HEK293 (cell line): ENCODE data around the gene MLN.

ENCODE experiments used
- AEBP2 ChIP-seq: fragments of 450-650 bp; formaldehyde crosslinking; IDR thresholded peaks from 2 replicates; pipeline ENCODE4 v1.5.1; 2016; ENCODE audit warnings: missing biosample characterization, missing genetic modification characterization, borderline replicate concordance
- GFI1B ChIP-seq: fragments of 450-650 bp; formaldehyde crosslinking; IDR thresholded peaks from 2 replicates; pipeline ENCODE4 v1.5.1; 2016; ENCODE audit warnings: missing biosample characterization, missing genetic modification characterization
- HIC1 ChIP-seq: fragments of 450-650 bp; formaldehyde crosslinking; IDR thresholded peaks from 2 replicates; pipeline ENCODE4 v1.5.1; 2016; ENCODE audit warnings: missing biosample characterization, missing genetic modification characterization
- HOXC10 ChIP-seq: sonication (generic); formaldehyde crosslinking; IDR thresholded peaks from 2 replicates; pipeline ENCODE4 v1.8.1; 2023; ENCODE audit warnings: mild to moderate bottlenecking, missing genetic modification reagents
- KLF9 ChIP-seq: fragments of 450-650 bp; formaldehyde crosslinking; IDR thresholded peaks from 2 replicates; pipeline ENCODE4 v1.5.1; 2016; ENCODE audit warnings: missing biosample characterization, missing genetic modification characterization, low read depth
- PBX3 ChIP-seq: sonication (generic); formaldehyde crosslinking; IDR thresholded peaks from 2 replicates; pipeline ENCODE4 v1.8.1; 2022; ENCODE audit warnings: mild to moderate bottlenecking, moderate library complexity, missing genetic modification reagents
- PRDM4 ChIP-seq: fragments of 450-650 bp; formaldehyde crosslinking; IDR thresholded peaks from 2 replicates; pipeline ENCODE4 v1.5.1; 2017; ENCODE audit warnings: missing biosample characterization, missing genetic modification characterization
- RBAK ChIP-seq: fragments of 450-650 bp; formaldehyde crosslinking; IDR thresholded peaks from 2 replicates; pipeline ENCODE4 v1.5.1; 2016; ENCODE audit warnings: missing biosample characterization, missing genetic modification characterization
- SP7 ChIP-seq: fragments of 450-650 bp; formaldehyde crosslinking; IDR thresholded peaks from 2 replicates; pipeline ENCODE4 v1.5.1; 2016; ENCODE audit warnings: missing biosample characterization, missing genetic modification characterization
- YY1 ChIP-seq: fragments of 450-650 bp; formaldehyde crosslinking; IDR thresholded peaks from 2 replicates; pipeline ENCODE4 v1.5.1; 2018; ENCODE audit warnings: missing biosample characterization, missing genetic modification characterization
- ZBTB1 ChIP-seq: fragments of 450-650 bp; formaldehyde crosslinking; IDR thresholded peaks from 2 replicates; pipeline ENCODE4 v1.5.1; 2016; ENCODE audit warnings: missing biosample characterization, missing genetic modification characterization
- ZBTB20 ChIP-seq: fragments of 450-650 bp; formaldehyde crosslinking; IDR thresholded peaks from 2 replicates; pipeline ENCODE4 v1.5.1; 2016; ENCODE audit warnings: missing biosample characterization, missing genetic modification characterization
- ZBTB6 ChIP-seq: fragments of 450-650 bp; formaldehyde crosslinking; IDR thresholded peaks from 2 replicates; pipeline ENCODE4 v1.5.1; 2017; ENCODE audit warnings: missing biosample characterization, missing genetic modification characterization
- ZBTB8A ChIP-seq: fragments of 450-650 bp; formaldehyde crosslinking; IDR thresholded peaks from 2 replicates; pipeline ENCODE4 v1.5.1; 2016; ENCODE audit warnings: missing biosample characterization, missing genetic modification characterization
- ZIC2 ChIP-seq: fragments of 450-650 bp; formaldehyde crosslinking; IDR thresholded peaks from 2 replicates; pipeline ENCODE4 v1.5.1; 2016; ENCODE audit warnings: missing biosample characterization, missing genetic modification characterization
- ZNF133 ChIP-seq: fragments of 450-650 bp; formaldehyde crosslinking; IDR thresholded peaks from 2 replicates; pipeline ENCODE4 v1.5.1; 2016; ENCODE audit warnings: missing biosample characterization, missing genetic modification characterization
- ZNF184 ChIP-seq: fragments of 450-650 bp; IDR thresholded peaks from 2 replicates; pipeline ENCODE4 v1.5.1; 2018; ENCODE audit warnings: missing biosample characterization, mild to moderate bottlenecking, missing genetic modification characterization
- ZNF239 ChIP-seq: fragments of 450-650 bp; formaldehyde crosslinking; IDR thresholded peaks from 2 replicates; pipeline ENCODE4 v1.5.1; 2016; ENCODE audit warnings: missing biosample characterization, missing genetic modification characterization
- ZNF48 ChIP-seq: fragments of 450-650 bp; formaldehyde crosslinking; IDR thresholded peaks from 2 replicates; pipeline ENCODE4 v1.5.1; 2016; ENCODE audit warnings: missing biosample characterization, missing genetic modification characterization
- ZNF544 ChIP-seq: fragments of 450-650 bp; formaldehyde crosslinking; IDR thresholded peaks from 2 replicates; pipeline ENCODE4 v1.5.0; 2017; ENCODE audit warnings: missing biosample characterization, missing genetic modification characterization
- ZNF549 ChIP-seq: fragments of 450-650 bp; IDR thresholded peaks from 2 replicates; pipeline ENCODE4 v1.5.1; 2018; ENCODE audit warnings: missing biosample characterization, missing genetic modification characterization, mild to moderate bottlenecking, inconsistent platforms, moderate library complexity
- ZNF555 ChIP-seq: fragments of 450-650 bp; formaldehyde crosslinking; conservative IDR thresholded peaks from 2 replicates; pipeline ENCODE4 v1.5.1; 2017; ENCODE audit warnings: missing biosample characterization, mild to moderate bottlenecking, missing genetic modification characterization, inconsistent platforms
- ZNF560 ChIP-seq: fragments of 450-650 bp; formaldehyde crosslinking; IDR thresholded peaks from 2 replicates; pipeline ENCODE4 v1.5.1; 2017; ENCODE audit warnings: missing biosample characterization, missing genetic modification characterization, borderline replicate concordance
- ZNF580 ChIP-seq: fragments of 450-650 bp; formaldehyde crosslinking; IDR thresholded peaks from 2 replicates; pipeline ENCODE4 v1.5.1; 2016; ENCODE audit warnings: missing biosample characterization, missing genetic modification characterization
- ZNF623 ChIP-seq: fragments of 450-650 bp; formaldehyde crosslinking; IDR thresholded peaks from 2 replicates; pipeline ENCODE4 v1.5.1; 2016; ENCODE audit warnings: missing biosample characterization, missing genetic modification characterization
- ZNF654 ChIP-seq: fragments of 450-650 bp; formaldehyde crosslinking; IDR thresholded peaks from 2 replicates; pipeline ENCODE4 v1.5.1; 2016; ENCODE audit warnings: low read depth, missing biosample characterization, missing genetic modification characterization
- ZNF707 ChIP-seq: fragments of 450-650 bp; formaldehyde crosslinking; IDR thresholded peaks from 2 replicates; pipeline ENCODE4 v1.5.1; 2016; ENCODE audit warnings: missing biosample characterization, missing genetic modification characterization
- ZNF777 ChIP-seq: fragments of 450-650 bp; formaldehyde crosslinking; IDR thresholded peaks from 2 replicates; pipeline ENCODE4 v1.5.1; 2017; ENCODE audit warnings: missing biosample characterization, missing genetic modification characterization, borderline replicate concordance
- ZNF837 ChIP-seq: fragments of 450-650 bp; formaldehyde crosslinking; IDR thresholded peaks from 2 replicates; pipeline ENCODE4 v1.5.1; 2016; ENCODE audit warnings: missing biosample characterization, missing genetic modification characterization
- ZSCAN23 ChIP-seq: fragments of 450-650 bp; formaldehyde crosslinking; IDR thresholded peaks from 2 replicates; pipeline ENCODE4 v1.5.1; 2016; ENCODE audit warnings: missing biosample characterization, missing genetic modification characterization
- ZSCAN5A ChIP-seq: fragments of 450-650 bp; formaldehyde crosslinking; IDR thresholded peaks from 2 replicates; pipeline ENCODE4 v1.5.1; 2016; ENCODE audit warnings: missing biosample characterization, missing genetic modification characterization

MLN gene

GRCh38 chr6:33840048-33840926, 36.5 kb upstream of the MLN start (continued):
- TF ChIP-seq ZBTB20 (tag by site-specific recombination), result no peak
- no peak for TF ChIP-seq ZNF707 (tag by site-specific recombination)
- no peak for TF ChIP-seq GFI1B
- no peak for TF ChIP-seq PRDM4 (tag by site-specific recombination)
- TF ChIP-seq ZBTB8A (tag by site-specific recombination), result peak; percentile 58
- TF ChIP-seq ZBTB1 (tag by site-specific recombination), result no peak
- TF ChIP-seq ZNF133, result no peak
- TF ChIP-seq HIC1, result peak; percentile 82
- TF ChIP-seq SP7 (tag by site-specific recombination), result peak; percentile 92
- TF ChIP-seq YY1, result no peak
- TF ChIP-seq RBAK (tag by site-specific recombination), result no peak
- TF ChIP-seq PBX3 (CRISPR knock-in tag), result no peak
- no peak for TF ChIP-seq ZSCAN5A (tag by site-specific recombination)
- TF ChIP-seq KLF9 (tag by site-specific recombination), result no peak
- no peak for TF ChIP-seq ZNF560 (tag by site-specific recombination)
- peak; percentile 84; the same call in 1 of the 2 replicates for TF ChIP-seq ZNF184 (tag by site-specific recombination)
- no peak for TF ChIP-seq ZNF549 (tag by site-specific recombination)
- no peak for TF ChIP-seq ZNF580 (tag by site-specific recombination)
- TF ChIP-seq ZNF48 (tag by site-specific recombination), result no peak
- no peak for TF ChIP-seq ZNF654 (tag by site-specific recombination)
- TF ChIP-seq ZSCAN23 (tag by site-specific recombination), result peak; percentile 59; the same call in 1 of the 2 replicates
- no peak for TF ChIP-seq ZNF544
- no peak for TF ChIP-seq HOXC10 (CRISPR knock-in tag)
- TF ChIP-seq ZNF777 (tag by site-specific recombination), result no peak
- no peak; the same call in 1 of the 2 replicates for TF ChIP-seq ZNF623 (tag by site-specific recombination)
- TF ChIP-seq ZNF239 (tag by site-specific recombination), result no peak
- no peak for TF ChIP-seq ZBTB6 (tag by site-specific recombination)
- TF ChIP-seq ZNF837 (tag by site-specific recombination), result no peak
- no peak for TF ChIP-seq ZNF555 (tag by site-specific recombination)
- peak; percentile 46; the same call in 1 of the 2 replicates for TF ChIP-seq ZIC2 (tag by site-specific recombination)
- TF ChIP-seq AEBP2 (tag by site-specific recombination), result no peak
